H1 (cell line): ENCODE results near the gene WFDC1. TPM values are rescaled to one million over a fixed set of nuclear protein-coding genes. Genes with fewer than 3 reads are reported as not detected.

Experiments used
- polyA plus RNA-seq, 7 experiments: library from polyadenylated mRNA; depleted of rRNA in 3 of 7; stranded (reverse) in 5 of 7; unstranded in 2 of 7; fragments of >200 nt in 5 of 7; fragments of 200-250 nt in 2 of 7; gene quantifications; 1 replicate in 5 of 7; 2 replicates in 1 of 7; 4 replicates in 1 of 7; pipeline versions ENCODE4 v1.2.1 to v1.2.3, GENCODE V29; 2011 to 2013; ENCODE audit warnings: missing spikeins in 2 of 7, mixed read lengths in 2 of 7
- small RNA-seq: library from polyadenylated mRNA; stranded (forward); fragments of <200 nt; extraction: miRNeasy Mini kit (QIAGEN cat#:217004); gene quantifications from one replicate; pipeline ENCODE3, GENCODE V24; 2013; ENCODE audit not compliant: insufficient read depth
- total RNA-seq: library from RNA; stranded (reverse); fragmentation: NEBNext Ultra II Directional; extraction: Animal tissue kit (Norgen Biotek cat#: 25700); gene quantifications from 2 replicates; pipeline ENCODE4 v1.2.1, GENCODE V29; 2021

WFDC1 gene
- total and polyA plus RNA-seq, 2 of the 8 experiments (the other 6 are each of a cell fraction or from before 2014, with no cell fraction given): 0.70 to 1.1 TPM

Small RNAs within 50 kb of the gene (small RNA-seq; reads per million reads assigned to genes)
- gene RNA5SP433: not detected

Other genes starting within 250 kb of the WFDC1 start
- gene MBTPS1, start 177.9 kb upstream of the WFDC1 start, total RNA-seq: 52.0 and 53.3 TPM in 2 replicates
- gene MBTPS1, start 177.9 kb upstream of the WFDC1 start, polyA plus RNA-seq (2011; rRNA removed): 30.6 and 33.7 TPM in 2 replicates
- 55.7 and 58.5 TPM in 2 replicates for gene HSDL1, start 149.7 kb upstream of the WFDC1 start, total RNA-seq
- gene HSDL1, start 149.7 kb upstream of the WFDC1 start, polyA plus RNA-seq (2011; rRNA removed): 18.2 and 25.0 TPM in 2 replicates
- gene DNAAF1, start 149.6 kb upstream of the WFDC1 start, total RNA-seq: 0.09 and 0.27 TPM in 2 replicates
- gene DNAAF1, start 149.6 kb upstream of the WFDC1 start, polyA plus RNA-seq (2011; rRNA removed): 0.06 and 0.15 TPM in 2 replicates
- 63.8 and 68.0 TPM in 2 replicates for gene TAF1C, start 107.8 kb upstream of the WFDC1 start, total RNA-seq
- gene TAF1C, start 107.8 kb upstream of the WFDC1 start, polyA plus RNA-seq (2011; rRNA removed): 44.6 and 81.6 TPM in 2 replicates
- 1.3 and 1.6 TPM in 2 replicates for gene ADAD2, start 103.7 kb upstream of the WFDC1 start, total RNA-seq
- 1.2 and 2.3 TPM in 2 replicates for gene ADAD2, start 103.7 kb upstream of the WFDC1 start, polyA plus RNA-seq (2011; rRNA removed)
- not detected in 2 replicates for gene KCNG4, start 54.9 kb upstream of the WFDC1 start, total RNA-seq
- not detected in 2 replicates for gene KCNG4, start 54.9 kb upstream of the WFDC1 start, polyA plus RNA-seq (2011; rRNA removed)
- gene ATP2C2, start 73.7 kb downstream of the WFDC1 start, total RNA-seq: 2.8 and 3.6 TPM in 2 replicates
- 1.2 and 2.6 TPM in 2 replicates for gene ATP2C2, start 73.7 kb downstream of the WFDC1 start, polyA plus RNA-seq (2011; rRNA removed)
- 19.0 and 19.6 TPM in 2 replicates for gene MEAK7, start 209.8 kb downstream of the WFDC1 start, total RNA-seq
- 9.6 and 13.6 TPM in 2 replicates for gene MEAK7, start 209.8 kb downstream of the WFDC1 start, polyA plus RNA-seq (2011; rRNA removed)